ENCODE data around the gene BAIAP2L1. TPM values are rescaled to one million over a fixed set of nuclear protein-coding genes. Genes with fewer than 3 reads are reported as not detected.
"Not testable (repeated sequence)": the region's sequence is repeated elsewhere in the genome, so short reads cannot be mapped to it uniquely, and the experiment has no call there.

The BAIAP2L1 gene
- total RNA-seq, 4 donors from 2014 or later: 39.8 to 59.8 (median 53.3) TPM

- H3K9me3 ChIP-seq: no peaks in the 10 kb centered on the region
- H3K4me3 ChIP-seq: no peak overlapping the region
- in situ Hi-C loops (cut with MboI; ENCODE audit: low pct_ligation_motif_present in 1 of 4, low pct_unique_long_range_greater_than_20kb in 1 of 4, low sequenced_read_pairs in 3 of 4): no loop called here
- H3K4me1 ChIP-seq: peaks cover 3 to 40% (median 22%) of the 10 kb centered on the region in 4 donors
- no peak for TF ChIP-seq POLR2A (IDR thresholded peaks at IDR 0.05)
- TF ChIP-seq, protein P1, sequence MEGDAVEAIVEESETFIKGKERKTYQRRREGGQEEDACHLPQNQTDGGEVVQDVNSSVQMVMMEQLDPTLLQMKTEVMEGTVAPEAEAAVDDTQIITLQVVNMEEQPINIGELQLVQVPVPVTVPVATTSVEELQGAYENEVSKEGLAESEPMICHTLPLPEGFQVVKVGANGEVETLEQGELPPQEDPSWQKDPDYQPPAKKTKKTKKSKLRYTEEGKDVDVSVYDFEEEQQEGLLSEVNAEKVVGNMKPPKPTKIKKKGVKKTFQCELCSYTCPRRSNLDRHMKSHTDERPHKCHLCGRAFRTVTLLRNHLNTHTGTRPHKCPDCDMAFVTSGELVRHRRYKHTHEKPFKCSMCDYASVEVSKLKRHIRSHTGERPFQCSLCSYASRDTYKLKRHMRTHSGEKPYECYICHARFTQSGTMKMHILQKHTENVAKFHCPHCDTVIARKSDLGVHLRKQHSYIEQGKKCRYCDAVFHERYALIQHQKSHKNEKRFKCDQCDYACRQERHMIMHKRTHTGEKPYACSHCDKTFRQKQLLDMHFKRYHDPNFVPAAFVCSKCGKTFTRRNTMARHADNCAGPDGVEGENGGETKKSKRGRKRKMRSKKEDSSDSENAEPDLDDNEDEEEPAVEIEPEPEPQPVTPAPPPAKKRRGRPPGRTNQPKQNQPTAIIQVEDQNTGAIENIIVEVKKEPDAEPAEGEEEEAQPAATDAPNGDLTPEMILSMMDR (IDR thresholded peaks at IDR 0.05): no peak
- no peak for TF ChIP-seq POLR2AphosphoS5 (IDR thresholded peaks at IDR 0.05)
- no peak for TF ChIP-seq EP300 (IDR thresholded peaks at IDR 0.05; ENCODE audit: low read depth)
- DNase-seq: no peak
- WGBS, 2 donors (ENCODE audit: low coverage in 1 of 2): 43 to 55% methylated on average over 6 to 8 of the region's 8 CpGs
- peak overlapping the region; percentile 44 to 62 (median 56) for H3K27ac ChIP-seq
- no peaks in the 10 kb centered on the region for H3K36me3 ChIP-seq
- intact Hi-C loops (cut with DNase I; ENCODE audit: low total_unique reads): no loop called here
- no peaks in the 10 kb centered on the region for H3K27me3 ChIP-seq
These were observed 13.8 kb downstream of the BAIAP2L1 start for GRCh38 chr7:98387131-98387530.

DNA sequence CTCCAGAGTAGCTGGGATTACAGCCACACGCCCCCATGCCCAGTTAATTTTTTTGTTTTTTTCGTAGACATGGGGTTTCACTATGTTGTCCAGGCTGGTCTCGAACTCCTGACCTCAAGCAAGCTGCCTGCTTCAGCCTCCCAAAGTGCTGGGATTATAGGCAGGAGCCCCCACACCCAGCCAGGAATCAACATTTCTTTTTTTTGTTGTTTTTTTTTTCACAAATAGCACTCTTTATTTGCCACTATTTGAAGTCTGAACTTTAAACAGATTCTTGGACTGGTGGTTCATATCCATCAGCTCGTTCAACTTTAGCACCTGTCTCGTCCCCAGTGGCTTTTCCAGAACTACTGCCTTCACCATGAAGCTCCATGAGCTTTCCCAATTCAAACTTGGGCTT is 15.4 kb downstream of the BAIAP2L1 start:
- H3K36me3 ChIP-seq; H3K27me3 ChIP-seq; H3K9me3 ChIP-seq; H3K4me3 ChIP-seq; intact Hi-C loops (cut with DNase I; ENCODE audit: low total_unique reads); in situ Hi-C loops (cut with MboI; ENCODE audit: low pct_ligation_motif_present in 1 of 4, low pct_unique_long_range_greater_than_20kb in 1 of 4, low sequenced_read_pairs in 3 of 4); DNase-seq: not testable (repeated sequence)
- H3K4me1 ChIP-seq: peaks cover 3 to 50% (median 24%) of the 10 kb centered on the region in 4 donors
- 71 to 90% methylated on average over 2 to 5 of the region's 5 CpGs for WGBS, 2 donors (ENCODE audit: low coverage in 1 of 2)
- peak overlapping the region in 3 of 4 donors; percentile 72 to 80 (median 75) for H3K27ac ChIP-seq

GRCh38 chr7:98378210-98378819 is 22.6 kb downstream of the BAIAP2L1 start:
- Histone ChIP-seq H3K4me1 (peaks cover 0 to 20% (median 7%) of the 10 kb centered on the region in 4 donors), H3K27ac (no peak overlapping the region), H3K4me3 (no peak overlapping the region), H3K36me3 (no peaks in the 10 kb centered on the region), H3K27me3 (no peaks in the 10 kb centered on the region), H3K9me3 (no peaks in the 10 kb centered on the region)
- in situ Hi-C loops (cut with MboI; ENCODE audit: low pct_ligation_motif_present in 1 of 4, low pct_unique_long_range_greater_than_20kb in 1 of 4, low sequenced_read_pairs in 3 of 4): no loop called here
- WGBS, 2 donors (ENCODE audit: low coverage in 1 of 2): 54 to 71% methylated on average over 4 to 9 of the region's 9 CpGs
- no peak for DNase-seq
- TF ChIP-seq POLR2A (IDR thresholded peaks at IDR 0.05) (no peak), EP300 (IDR thresholded peaks at IDR 0.05; ENCODE audit: low read depth) (no peak), POLR2AphosphoS5 (IDR thresholded peaks at IDR 0.05) (no peak)
- TF ChIP-seq, protein P1 (IDR thresholded peaks at IDR 0.05): no peak
- intact Hi-C loops (cut with DNase I; ENCODE audit: low total_unique reads): no loop called here

- in situ Hi-C loops (cut with MboI; ENCODE audit: low pct_ligation_motif_present in 1 of 4, low pct_unique_long_range_greater_than_20kb in 1 of 4, low sequenced_read_pairs in 3 of 4): no loop called here
- Histone ChIP-seq H3K27me3 (no peaks in the 10 kb centered on the region), H3K9me3 (no peaks in the 10 kb centered on the region), H3K4me1 (peaks cover 0 to 8% (median 0%) of the 10 kb centered on the region in 4 donors), H3K36me3 (no peaks in the 10 kb centered on the region), H3K4me3 (no peak overlapping the region), H3K27ac (no peak overlapping the region)
- no peak for DNase-seq
- TF ChIP-seq, protein P1 (IDR thresholded peaks at IDR 0.05): no peak
- no peak for TF ChIP-seq EP300 (IDR thresholded peaks at IDR 0.05; ENCODE audit: low read depth)
- no peak for TF ChIP-seq POLR2AphosphoS5 (IDR thresholded peaks at IDR 0.05)
- no peak for TF ChIP-seq POLR2A (IDR thresholded peaks at IDR 0.05)
- intact Hi-C loops (cut with DNase I; ENCODE audit: low total_unique reads): no loop called here
- 89% methylated on average over 6 of the region's 6 CpGs; no CpG with 5 or more reads in 1 of the 2 donors for WGBS, 2 donors (ENCODE audit: low coverage in 1 of 2)
These were observed 24.2 kb downstream of the BAIAP2L1 start for GRCh38 chr7:98376711-98377110.

DNA sequence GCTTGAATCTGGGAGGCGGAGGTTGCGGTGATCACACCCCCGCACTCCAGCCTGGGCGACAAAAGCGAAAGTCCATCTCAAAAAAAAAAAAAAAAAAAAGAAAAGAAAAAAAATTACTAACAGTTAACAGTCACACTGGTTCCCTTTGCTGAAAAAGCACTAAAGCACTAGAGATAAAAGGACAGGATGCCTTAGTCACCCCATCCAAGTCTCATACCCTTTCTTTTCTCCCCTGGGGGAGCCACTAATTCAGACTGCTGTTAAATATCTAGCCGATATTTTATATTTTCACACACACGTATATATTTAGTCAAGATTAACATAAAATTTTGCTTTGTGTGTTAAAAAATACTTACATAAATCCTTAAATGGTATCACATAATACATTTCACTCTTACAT is 25.2 kb downstream of the BAIAP2L1 start:
- Histone ChIP-seq H3K27ac (no peak overlapping the region), H3K36me3 (no peaks in the 10 kb centered on the region), H3K27me3 (no peaks in the 10 kb centered on the region), H3K4me3 (no peak overlapping the region), H3K9me3 (no peaks in the 10 kb centered on the region), H3K4me1 (peaks cover 0 to 2% (median 0%) of the 10 kb centered on the region in 4 donors)
- WGBS, 2 donors (ENCODE audit: low coverage in 1 of 2): 90 to 95% methylated on average over 2 to 7 of the region's 7 CpGs
- DNase-seq: no peak
- TF ChIP-seq POLR2A (IDR thresholded peaks at IDR 0.05) (no peak), EP300 (IDR thresholded peaks at IDR 0.05; ENCODE audit: low read depth) (no peak)
- in situ Hi-C loops (cut with MboI; ENCODE audit: low pct_ligation_motif_present in 1 of 4, low pct_unique_long_range_greater_than_20kb in 1 of 4, low sequenced_read_pairs in 3 of 4) (no loop called here), intact Hi-C loops (cut with DNase I; ENCODE audit: low total_unique reads) (no loop called here)

Measured in transverse colon (tissue), 4 donors.